Stimulated activated effector memory CD8-positive, alpha-beta T cell treated with anti-CD3 and anti-CD28 coated beads, Interleukin-12 subunit alpha, Interleukin-12 subunit beta, amount 100 ng/mL, for 72 hours (primary cell): ENCODE measurements around the gene KCNIP3.
A peak's percentile ranks its signal among the peaks of the same experiment; 100 is the strongest.
"Not testable (repeated sequence)": the region's sequence is repeated elsewhere in the genome, so short reads cannot be mapped to it uniquely, and the experiment has no call there.

ENCODE experiments used
- ATAC-seq: fragments of 150-1000 bp; cut with Tn5 transposase; 2 replicates; pipeline ENCODE4 v1.10.0; 2021
- DNase-seq, 2 donors: peaks; one replicate each; pipeline ENCODE4 v3.0.0; 2021 to 2022; ENCODE audit warnings: low spot score in 2 of 2
- H3K27ac Mint-ChIP-seq: one replicate; pipeline ENCODE4 v1.8.0; 2022; ENCODE audit warnings: mild to moderate bottlenecking, mixed read lengths
- H3K36me3 Mint-ChIP-seq: one replicate; pipeline ENCODE4 v1.8.0; 2022; ENCODE audit warnings: mild to moderate bottlenecking, mixed read lengths
- H3K4me1 Mint-ChIP-seq: one replicate; pipeline ENCODE4 v1.8.0; 2022; ENCODE audit warnings: mixed read lengths
- H3K4me3 Mint-ChIP-seq: one replicate; pipeline ENCODE4 v1.8.0; 2022; ENCODE audit warnings: mild to moderate bottlenecking, mixed read lengths
- H3K9me3 Mint-ChIP-seq: one replicate; pipeline ENCODE4 v1.8.0; 2022; ENCODE audit warnings: mixed read lengths

KCNIP3 gene

DNA sequence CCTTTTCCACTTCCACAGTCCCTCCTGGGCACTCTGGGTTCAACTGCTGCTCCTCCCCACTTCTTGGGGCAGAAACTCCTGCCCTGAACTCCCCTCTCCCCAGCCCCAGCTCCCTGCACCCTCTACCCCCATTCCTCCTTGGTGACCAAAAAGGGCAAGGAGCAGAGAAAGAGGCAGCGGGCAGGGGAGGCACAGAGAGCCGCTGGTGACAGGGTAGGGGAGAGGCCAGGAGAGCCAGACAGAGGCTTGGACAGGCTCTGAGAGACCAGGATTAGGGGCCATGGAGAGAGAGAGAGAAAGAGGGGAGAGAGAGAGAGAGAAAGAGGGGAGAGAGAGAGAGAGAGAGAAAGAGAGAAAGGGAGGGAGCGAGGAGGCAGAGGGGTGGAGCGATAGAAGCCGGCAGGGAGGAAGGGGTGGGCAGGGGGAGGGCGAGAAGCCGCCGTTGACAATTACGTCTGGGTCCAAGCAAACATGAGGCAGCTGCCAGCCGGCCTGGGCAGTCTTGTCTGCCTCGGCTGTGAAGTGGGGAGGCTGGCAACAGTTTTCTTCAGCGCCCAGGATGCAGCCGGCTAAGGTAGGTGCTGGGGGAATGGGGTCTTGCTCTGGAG lies at the start of gene KCNIP3:
KCNIP3 (plus strand) TSS at position 468 of the 608 bp plus-strand sequence; CDS start at position 560, 92 bp downstream.
- no peaks in the 10 kb centered on the region for H3K9me3 Mint-ChIP-seq
- no peak for DNase-seq
- no peak within 1 kb of the TSS for H3K27ac Mint-ChIP-seq

GRCh38 chr2:95258271-95258670 lies 38.9 kb upstream of the KCNIP3 start:
- DNase-seq (no peak), ATAC-seq (no peak)
- H3K36me3 Mint-ChIP-seq, result no peaks in the 10 kb centered on the region
- H3K27ac Mint-ChIP-seq, result no peak overlapping the region
- H3K9me3 Mint-ChIP-seq, result peaks cover 23% of the 10 kb centered on the region
- no peak overlapping the region for H3K4me3 Mint-ChIP-seq
- H3K4me1 Mint-ChIP-seq, result no peaks in the 10 kb centered on the region

More for the DNA sequence above, at the start of gene KCNIP3:
- Mint-ChIP-seq H3K4me1 (no peaks in the 10 kb centered on the region), H3K36me3 (no peaks in the 10 kb centered on the region), H3K4me3 (no peak within 1 kb of the TSS)
- ATAC-seq, result no peak

- Mint-ChIP-seq H3K9me3 (peaks cover 22% of the 10 kb centered on the region), H3K4me1 (no peaks in the 10 kb centered on the region), H3K4me3 (no peak overlapping the region), H3K27ac (no peak overlapping the region), H3K36me3 (no peaks in the 10 kb centered on the region)
- DNase-seq (no peak), ATAC-seq (no peak)
These were observed 36.8 kb upstream of the KCNIP3 start for GRCh38 chr2:95260028-95261023.

GRCh38 chr2:95261602-95262001 lies 35.5 kb upstream of the KCNIP3 start:
- Mint-ChIP-seq H3K4me1 (no peaks in the 10 kb centered on the region), H3K4me3 (no peak overlapping the region)
- no peak for ATAC-seq

DNA sequence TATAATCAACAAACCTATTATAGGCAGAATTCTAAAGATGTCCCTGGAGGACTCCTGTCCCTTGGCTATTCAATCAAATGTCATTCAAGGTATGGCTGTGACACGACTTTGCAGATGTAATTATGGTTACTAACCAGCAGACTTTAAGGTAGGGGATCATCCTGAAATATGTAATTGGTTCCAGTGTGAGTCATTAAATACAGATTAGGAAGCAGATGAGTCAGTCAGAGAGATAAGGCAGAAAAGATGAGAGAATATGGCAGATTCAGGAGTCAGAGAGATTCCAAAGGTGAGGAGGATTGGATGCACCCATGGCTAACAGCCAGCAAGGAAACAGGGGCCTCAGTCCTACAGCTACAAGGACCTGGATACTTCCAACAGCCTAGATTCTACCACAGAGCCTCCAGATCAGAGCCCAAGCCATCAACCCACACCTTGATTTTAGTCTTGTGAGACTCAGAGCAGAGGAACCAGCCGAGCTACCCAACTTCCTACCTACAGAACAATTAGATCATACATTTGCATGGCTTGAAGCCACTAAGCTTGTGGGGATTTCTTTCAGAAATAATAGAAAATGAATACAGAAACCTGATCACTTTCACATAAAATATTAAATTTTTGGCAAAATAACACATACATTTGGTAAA lies 34.1 kb upstream of the KCNIP3 start:
- Mint-ChIP-seq H3K4me3 (no peak overlapping the region), H3K27ac (no peak overlapping the region)
- ATAC-seq, result no peak

More at GRCh38 chr2:95261602-95262001, 35.5 kb upstream of the KCNIP3 start:
- DNase-seq, result no peak
- Mint-ChIP-seq H3K9me3 (peaks cover 18% of the 10 kb centered on the region), H3K36me3 (no peaks in the 10 kb centered on the region), H3K27ac (no peak overlapping the region)

DNA sequence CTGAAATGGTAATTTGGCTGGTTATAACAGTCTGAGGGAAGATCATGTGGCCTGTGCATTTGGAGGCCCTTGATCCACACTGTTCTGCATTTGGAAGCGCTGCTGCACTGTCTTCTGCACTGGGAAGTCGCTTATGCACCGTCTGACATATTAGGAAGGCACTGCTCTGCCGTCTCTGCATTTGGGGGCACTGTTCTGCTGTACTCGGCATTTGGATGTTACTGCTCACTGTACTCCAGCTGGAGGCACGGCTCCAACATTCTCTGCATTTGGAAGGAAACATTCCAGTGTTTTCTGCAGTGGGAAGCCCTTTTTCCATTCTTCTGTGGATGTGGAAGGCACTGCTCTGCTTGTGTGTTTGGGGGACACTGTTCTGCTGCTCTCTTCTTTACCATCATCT lies 32.5 kb upstream of the KCNIP3 start:
- ATAC-seq (no peak), DNase-seq (no peak)
- Mint-ChIP-seq H3K9me3 (peaks cover 6% of the 10 kb centered on the region), H3K4me3 (no peak overlapping the region), H3K36me3 (no peaks in the 10 kb centered on the region), H3K4me1 (no peaks in the 10 kb centered on the region), H3K27ac (no peak overlapping the region)

More for the DNA sequence above, 34.1 kb upstream of the KCNIP3 start:
- H3K36me3 Mint-ChIP-seq, result no peaks in the 10 kb centered on the region
- no peaks in the 10 kb centered on the region for H3K4me1 Mint-ChIP-seq
- no peak for DNase-seq
- H3K9me3 Mint-ChIP-seq, result peaks cover 16% of the 10 kb centered on the region

GRCh38 chr2:95265182-95265581 lies 32.0 kb upstream of the KCNIP3 start:
- no peaks in the 10 kb centered on the region for H3K4me1 Mint-ChIP-seq
- DNase-seq (no peak), ATAC-seq (no peak)
- no peak overlapping the region for H3K27ac Mint-ChIP-seq
- no peak overlapping the region for H3K4me3 Mint-ChIP-seq
- peaks cover 5% of the 10 kb centered on the region for H3K9me3 Mint-ChIP-seq
- H3K36me3 Mint-ChIP-seq, result no peaks in the 10 kb centered on the region

- no peak overlapping the region for H3K27ac Mint-ChIP-seq
- H3K9me3 Mint-ChIP-seq, result peaks cover 2% of the 10 kb centered on the region
- no peaks in the 10 kb centered on the region for H3K36me3 Mint-ChIP-seq
- ATAC-seq, result no peak
- no peak overlapping the region for H3K4me3 Mint-ChIP-seq
- no peaks in the 10 kb centered on the region for H3K4me1 Mint-ChIP-seq
- DNase-seq, result no peak
These were observed 30.2 kb upstream of the KCNIP3 start for GRCh38 chr2:95266781-95267430.

DNA sequence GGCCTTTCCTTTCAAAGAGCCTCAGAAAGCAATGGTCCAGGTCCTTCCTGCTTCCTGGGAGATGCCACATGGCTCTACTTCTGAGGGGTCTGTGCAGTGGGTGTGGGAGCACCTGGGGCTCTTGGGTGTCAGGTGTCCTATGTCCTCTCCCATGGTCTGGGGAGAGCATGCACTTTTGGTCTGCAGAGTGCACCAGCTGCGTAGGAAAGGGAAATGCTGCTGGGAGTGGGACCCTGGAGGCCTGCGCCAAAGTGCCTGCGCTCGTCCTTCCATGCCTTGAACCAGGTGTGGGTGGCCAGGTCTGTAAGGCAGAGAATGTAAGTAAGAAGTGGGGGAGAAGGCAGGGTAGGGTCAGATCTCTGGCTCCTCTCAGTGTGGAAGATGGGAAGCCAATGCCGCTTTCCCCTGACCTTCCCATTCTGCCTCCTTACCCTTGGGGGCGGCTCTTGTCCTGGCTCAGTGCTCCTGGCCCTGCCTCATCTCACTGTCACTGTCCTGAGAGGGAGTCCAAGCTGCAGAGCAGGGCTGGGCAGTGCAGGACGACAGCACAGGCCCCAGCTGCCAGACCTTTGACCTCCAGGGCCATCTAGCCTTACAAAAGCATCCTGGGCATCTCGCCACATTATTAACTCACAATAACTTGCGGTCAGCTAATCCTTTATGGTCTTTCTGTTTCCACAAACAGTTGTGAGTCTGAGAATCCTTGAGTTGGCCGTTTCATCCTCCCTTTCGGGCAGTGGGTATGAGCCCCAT lies 29.5 kb upstream of the KCNIP3 start:
- Mint-ChIP-seq H3K9me3 (peaks cover 2% of the 10 kb centered on the region), H3K27ac (no peak overlapping the region), H3K36me3 (no peaks in the 10 kb centered on the region), H3K4me3 (no peak overlapping the region), H3K4me1 (no peaks in the 10 kb centered on the region)
- no peak for ATAC-seq
- no peak for DNase-seq

DNA sequence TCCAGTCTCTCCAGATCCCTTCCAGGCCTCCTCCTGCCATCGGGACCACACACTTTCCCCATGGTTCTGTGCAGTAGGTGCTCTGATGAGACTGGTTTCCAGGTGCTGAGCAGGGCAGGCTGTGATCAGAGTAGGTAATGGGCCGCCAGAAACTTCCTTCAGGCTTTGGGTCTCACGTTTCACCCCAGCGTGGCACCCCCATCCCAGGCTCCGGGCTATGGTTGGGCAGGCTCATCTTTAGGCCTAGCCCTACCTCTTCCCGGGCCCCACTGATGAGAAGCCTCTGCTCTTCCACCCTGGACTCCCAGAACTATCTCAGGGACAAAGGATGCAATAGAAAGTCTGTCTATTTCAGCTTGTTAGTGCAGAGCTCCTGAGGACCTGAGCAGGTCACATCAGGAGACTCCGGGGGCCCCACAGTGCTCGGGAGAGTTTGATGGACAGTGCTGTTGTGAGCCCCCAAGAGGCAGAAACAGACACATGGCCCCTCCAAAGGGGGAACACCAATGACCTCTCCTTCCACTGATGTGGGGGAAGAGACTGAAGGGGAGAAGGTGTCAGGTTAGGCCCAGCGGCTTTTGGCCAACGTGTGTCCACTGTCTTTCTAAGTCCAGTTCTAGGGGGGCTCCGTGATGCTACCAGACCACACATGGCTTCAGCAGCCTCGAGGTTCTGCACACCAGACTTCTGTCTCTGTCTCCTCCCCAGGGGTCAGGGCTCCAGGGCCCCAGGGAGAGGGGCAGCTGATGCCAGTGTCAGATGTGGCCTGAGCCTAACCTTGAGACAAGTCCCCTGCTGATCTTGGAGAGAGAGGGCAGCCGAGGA lies 28.7 kb upstream of the KCNIP3 start:
- H3K4me1 Mint-ChIP-seq, result no peaks in the 10 kb centered on the region
- no peak for ATAC-seq

GRCh38 chr2:95269036-95269680 lies 28.0 kb upstream of the KCNIP3 start:
- H3K36me3 Mint-ChIP-seq, result no peaks in the 10 kb centered on the region
- H3K27ac Mint-ChIP-seq, result no peak overlapping the region
- H3K9me3 Mint-ChIP-seq, result peaks cover 2% of the 10 kb centered on the region
- H3K4me3 Mint-ChIP-seq, result no peak overlapping the region
- no peak for ATAC-seq
- DNase-seq, result no peak
- H3K4me1 Mint-ChIP-seq, result no peaks in the 10 kb centered on the region

More for the DNA sequence above, 28.7 kb upstream of the KCNIP3 start:
- H3K27ac Mint-ChIP-seq, result no peak overlapping the region
- peaks cover 2% of the 10 kb centered on the region for H3K9me3 Mint-ChIP-seq
- no peaks in the 10 kb centered on the region for H3K36me3 Mint-ChIP-seq
- peak in 1 of 2 donors; percentile 36 for DNase-seq
- H3K4me3 Mint-ChIP-seq, result no peak overlapping the region

DNA sequence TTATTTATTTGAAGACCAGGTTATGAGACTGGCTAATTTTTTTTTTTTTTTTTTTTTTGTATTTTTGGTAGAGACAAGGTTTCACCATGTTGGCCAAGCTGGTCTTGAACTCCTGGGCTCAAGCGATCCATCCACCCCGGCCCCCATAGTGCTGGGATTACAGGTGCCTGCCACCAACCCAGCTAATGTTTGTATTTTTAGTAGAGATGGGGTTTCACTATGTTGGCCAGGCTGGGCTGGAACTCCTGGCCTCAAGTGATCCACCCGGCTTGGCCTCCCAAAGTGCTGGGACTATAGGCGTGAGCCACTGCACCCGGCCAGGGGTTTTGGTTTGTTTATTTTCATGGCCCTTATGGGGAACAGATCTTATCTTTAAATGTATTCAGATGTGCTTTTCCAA lies 27.4 kb upstream of the KCNIP3 start:
- not testable (repeated sequence) for H3K4me1 Mint-ChIP-seq, H3K4me3 Mint-ChIP-seq, H3K9me3 Mint-ChIP-seq, DNase-seq, ATAC-seq, H3K36me3 Mint-ChIP-seq, H3K27ac Mint-ChIP-seq

GRCh38 chr2:95270541-95271081 lies 26.5 kb upstream of the KCNIP3 start:
- no peaks in the 10 kb centered on the region for H3K9me3 Mint-ChIP-seq
- H3K4me1 Mint-ChIP-seq, result no peaks in the 10 kb centered on the region
- H3K36me3 Mint-ChIP-seq, result no peaks in the 10 kb centered on the region
- no peak for ATAC-seq
- no peak overlapping the region for H3K27ac Mint-ChIP-seq
- H3K4me3 Mint-ChIP-seq, result no peak overlapping the region
- no peak for DNase-seq
